Measurements from ENCODE around the gene CLTCL1. TPM values are rescaled to one million over a fixed set of nuclear protein-coding genes. Genes with fewer than 3 reads are reported as not detected.

Gene CLTCL1
- total RNA-seq, 1 experiment from 2014 or later, result 7.1 TPM

- no peak overlapping the region for H2AFZ ChIP-seq (ENCODE audit: low read depth, low read length, poor library complexity, severe bottlenecking)
- H3K27ac ChIP-seq (ENCODE audit: low read depth, low read length), result no peak overlapping the region
- no peaks in the 10 kb centered on the region for H4K20me1 ChIP-seq (ENCODE audit: insufficient read depth)
- DNase-seq (ENCODE audit: low read depth, low spot score), result no peak
- no peak for ATAC-seq
- H3K9me2 ChIP-seq (ENCODE audit: insufficient read depth), result no peaks in the 10 kb centered on the region
- TF ChIP-seq JUND (IDR thresholded peaks at IDR 0.05), result no peak
- TF ChIP-seq EZH2phosphoT487 (IDR thresholded peaks at IDR 0.05; ENCODE audit: borderline replicate concordance), result no peak
- TF ChIP-seq ZBTB33 (IDR thresholded peaks at IDR 0.05; ENCODE audit: extremely low read depth, insufficient replicate concordance, low read length), result no peak
- TF ChIP-seq CTCF (IDR thresholded peaks at IDR 0.05 in 2 of 3, conservative IDR thresholded peaks at IDR 0.05 in 1 of 3; ENCODE audit: borderline replicate concordance in 1 of 3, insufficient read depth in 1 of 3, low read depth in 2 of 3, low read length in 2 of 3), result no peak
- no peak for TF ChIP-seq EGR1 (IDR thresholded peaks at IDR 0.05; ENCODE audit: low read depth)
- TF ChIP-seq FOSL1 (IDR thresholded peaks at IDR 0.05; ENCODE audit: low read depth), result no peak
- TF ChIP-seq SRF (IDR thresholded peaks at IDR 0.05; ENCODE audit: low read depth), result no peak
- no peak for TF ChIP-seq POLR2A (IDR thresholded peaks at IDR 0.05; ENCODE audit: borderline replicate concordance, extremely low read depth, insufficient read depth, insufficient read length)
- no peak for TF ChIP-seq MAX (IDR thresholded peaks at IDR 0.05)
- TF ChIP-seq SP1 (IDR thresholded peaks at IDR 0.05; ENCODE audit: low read depth), result no peak
- TF ChIP-seq ELF1 (IDR thresholded peaks at IDR 0.05; ENCODE audit: borderline replicate concordance, low read depth), result no peak
- H3K4me3 ChIP-seq (replicated peaks in 1 of 2; ENCODE audit: low read depth in 1 of 2, low read length in 2 of 2), result no peak overlapping the region
- H3K9ac ChIP-seq (ENCODE audit: low read length), result no peak overlapping the region
- peaks cover 10% of the 10 kb centered on the region for H3K79me2 ChIP-seq (ENCODE audit: insufficient read depth, low read length)
- ChIA-PET CTCF (no interaction called here), RAD21 (ENCODE audit: low non-redundant PET in 1 of 2, low total read pairs in 2 of 2, uncharacterized antibody in 2 of 2, unreplicated experiment in 2 of 2) (no interaction called here), POLR2A (no interaction called here)
- no peaks in the 10 kb centered on the region for H3K27me3 ChIP-seq (ENCODE audit: insufficient read depth, low read length)
- peaks cover 3 to 25% of the 10 kb centered on the region in 2 experiments; a peak in 2 of 4 replicates for H3K36me3 ChIP-seq (ENCODE audit: control insufficient read depth in 1 of 2, insufficient read depth in 2 of 2, low read length in 2 of 2)
- BruUV-seq (replicated peaks), result no TSS peak
- intact Hi-C loops (cut with micrococcal nuclease), result no loop called here
- no peak overlapping the region for H3K4me2 ChIP-seq (ENCODE audit: low read length)
- no peaks in the 10 kb centered on the region for H3K4me1 ChIP-seq (ENCODE audit: control insufficient read depth in 1 of 2, insufficient read depth in 2 of 2, low read length in 2 of 2)
- no peaks in the 10 kb centered on the region for H3K9me3 ChIP-seq (ENCODE audit: control insufficient read depth in 1 of 2, insufficient read depth in 1 of 2, low read depth in 1 of 2, low read length in 2 of 2)
Measured at GRCh38 chr22:19337137-19337536, 45.6 kb upstream of the CLTCL1 start.
